Bone marrow (tissue), 2 donors: ENCODE measurements around the gene CACNA1I.
"Not testable (repeated sequence)": the region's sequence is repeated elsewhere in the genome, so short reads cannot be mapped to it uniquely, and the experiment has no call there.

ENCODE experiments used
- DNase-seq, 2 donors: peaks; one replicate each; lab custom pipeline; 2025; lab: John Stamatoyannopoulos, UW

CACNA1I gene

DNA sequence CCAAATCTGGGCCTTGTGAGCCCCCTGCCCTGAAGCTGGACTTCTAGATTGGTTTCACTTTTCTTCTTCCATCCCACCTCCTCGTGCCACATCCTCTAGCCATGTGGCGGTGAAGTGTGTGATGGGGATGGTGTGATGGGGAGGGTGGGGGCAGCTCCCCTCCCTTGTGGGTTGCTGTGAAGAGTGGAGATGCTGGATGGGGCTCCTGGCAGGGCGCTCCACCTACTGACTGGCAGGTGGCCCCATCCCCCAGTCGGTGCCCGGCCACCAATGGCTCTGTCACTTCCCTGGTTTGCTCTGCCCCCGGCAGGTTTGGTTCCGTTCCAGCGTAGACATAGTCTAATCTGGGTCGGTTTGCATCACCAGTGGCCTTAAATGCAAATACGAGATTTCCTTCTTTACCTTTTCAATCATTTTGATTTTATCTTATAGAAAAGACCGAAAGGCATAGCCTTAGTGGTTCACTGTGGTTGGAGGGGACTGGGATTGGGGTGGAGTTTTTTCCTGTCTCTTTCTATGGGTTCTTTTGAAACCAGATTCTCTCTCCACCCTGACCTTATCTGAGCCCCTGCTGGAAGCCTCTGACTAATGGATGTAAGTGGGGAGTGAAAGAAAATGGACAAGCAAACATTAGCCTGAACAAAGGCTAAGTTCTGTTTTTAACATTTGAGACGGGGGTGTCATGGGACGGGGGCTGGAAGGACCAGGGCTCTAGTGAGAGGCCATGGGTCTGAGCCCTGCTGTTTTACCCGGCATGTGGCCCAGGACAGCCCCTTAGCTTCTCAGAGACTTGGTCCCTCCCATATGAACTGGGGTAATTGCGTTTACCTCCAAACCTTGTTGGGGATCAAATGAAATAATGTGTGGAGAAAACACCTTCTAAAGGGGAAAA lies 149.3 kb downstream of the CACNA1I start:
- no peak for DNase-seq

DNA sequence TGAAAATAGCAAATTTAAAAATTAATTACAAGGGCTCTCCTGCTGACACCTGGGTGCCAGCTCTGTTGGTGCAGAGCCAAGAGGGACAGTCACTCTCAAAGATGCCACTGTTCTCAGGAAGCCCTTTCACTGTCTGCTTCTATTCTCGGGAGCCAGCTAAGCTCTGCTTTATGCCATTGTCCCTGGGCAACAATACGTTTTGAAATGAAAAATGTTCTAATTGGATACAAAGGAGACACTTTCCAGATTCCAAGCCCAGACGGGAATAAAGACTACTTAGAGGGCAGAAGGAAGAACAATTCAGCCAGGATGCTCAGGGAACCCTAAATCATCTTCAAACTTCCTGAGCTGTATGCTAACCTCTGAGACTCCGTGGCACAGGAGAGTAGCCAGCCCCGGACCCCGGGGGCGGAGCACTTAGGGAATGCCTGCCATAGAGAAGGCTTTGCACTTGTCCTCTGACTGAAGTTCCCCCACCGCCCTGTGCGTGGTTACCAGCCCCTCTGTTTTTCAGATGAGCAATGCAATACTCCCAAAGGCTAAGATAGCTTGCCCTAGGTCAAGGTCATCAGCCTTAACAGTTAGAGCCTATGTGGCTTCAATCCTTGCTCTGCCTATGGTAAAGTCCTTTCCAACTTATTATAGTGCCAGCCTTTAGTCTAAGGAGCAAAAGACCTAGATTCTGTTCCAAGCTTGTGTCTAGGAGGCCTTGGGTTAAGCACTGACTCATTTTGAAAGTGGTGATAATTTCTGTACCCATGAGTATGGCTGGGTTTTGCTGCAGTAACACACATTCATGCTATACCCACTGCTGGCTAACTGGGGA lies 150.9 kb downstream of the CACNA1I start:
- no peak for DNase-seq

DNA sequence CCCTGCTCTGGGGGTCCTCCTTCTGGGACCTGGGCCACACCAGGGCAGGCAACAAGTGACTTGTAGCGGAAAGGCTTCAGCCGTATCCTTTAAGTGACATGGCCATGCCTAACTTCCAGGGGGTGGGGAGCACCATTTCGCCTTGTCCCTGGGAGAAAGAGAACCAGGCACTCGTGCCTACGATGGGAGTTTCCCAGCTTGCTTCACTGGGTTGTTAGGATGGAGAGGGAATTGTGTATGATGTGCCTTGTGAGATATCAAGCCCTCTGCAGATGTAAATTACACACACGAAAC lies 151.4 kb downstream of the CACNA1I start:
- DNase-seq: no peak

DNA sequence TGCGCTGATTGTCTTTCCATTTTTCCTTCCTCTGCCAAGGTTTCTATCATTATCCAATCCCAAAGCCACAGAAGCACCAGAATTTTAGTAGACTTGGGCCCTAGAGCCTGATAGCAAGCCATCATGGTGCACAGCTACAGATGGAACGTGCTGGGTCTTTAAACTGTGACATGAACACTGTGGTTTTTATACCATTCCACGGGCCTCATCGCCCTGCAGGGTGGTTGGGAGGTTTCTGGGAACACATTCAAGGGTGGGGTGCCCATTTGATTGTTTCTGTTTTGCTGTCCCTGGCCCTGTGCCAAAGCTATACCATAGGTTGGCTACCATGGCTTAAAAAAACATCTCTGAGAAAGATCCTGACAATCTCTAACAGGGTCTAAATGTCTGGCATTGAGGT lies 151.9 kb downstream of the CACNA1I start:
- DNase-seq: no peak

DNA sequence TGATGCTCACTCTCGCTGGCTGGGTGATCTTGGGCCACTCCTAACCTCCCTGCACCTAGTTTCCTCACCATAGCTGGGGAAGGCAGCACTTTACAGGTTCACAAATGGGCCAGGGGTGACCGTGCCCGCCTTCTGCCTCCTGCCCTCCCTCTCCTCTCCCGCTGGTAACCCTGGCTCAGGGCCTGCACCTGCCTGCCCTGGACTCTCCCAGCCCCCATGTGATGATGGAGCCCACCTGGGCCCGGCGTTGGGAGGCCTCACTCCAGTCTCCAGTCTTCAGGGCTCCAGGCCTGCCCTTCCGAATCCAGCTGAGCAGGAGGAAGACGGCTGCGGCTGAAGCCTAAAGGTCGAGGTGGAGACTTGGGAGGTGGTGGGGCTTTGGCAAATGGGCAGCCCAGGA lies 152.9 kb downstream of the CACNA1I start:
- no peak for DNase-seq

DNA sequence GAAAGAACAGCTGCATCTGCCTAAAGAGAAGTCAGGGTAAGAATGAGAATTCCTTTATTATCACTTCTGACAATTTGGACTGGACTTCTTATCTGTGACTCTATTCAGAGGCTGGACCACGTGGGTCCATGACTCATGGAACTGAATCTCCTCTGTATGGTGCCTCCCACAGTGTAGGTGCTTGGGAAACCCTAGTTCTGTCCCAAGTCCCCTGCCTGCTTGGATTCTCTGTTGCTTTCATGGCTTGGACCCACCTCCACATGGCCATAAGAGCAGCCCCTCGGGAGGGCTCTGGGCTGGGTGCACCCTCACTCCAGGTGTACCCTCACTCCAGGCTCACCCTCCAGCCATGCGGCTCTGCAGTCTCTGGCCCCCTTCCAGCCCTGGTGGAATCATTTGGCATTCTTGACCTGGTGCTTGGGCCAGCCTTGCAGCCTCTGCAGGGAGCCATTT lies 153.4 kb downstream of the CACNA1I start:
- DNase-seq: no peak

DNA sequence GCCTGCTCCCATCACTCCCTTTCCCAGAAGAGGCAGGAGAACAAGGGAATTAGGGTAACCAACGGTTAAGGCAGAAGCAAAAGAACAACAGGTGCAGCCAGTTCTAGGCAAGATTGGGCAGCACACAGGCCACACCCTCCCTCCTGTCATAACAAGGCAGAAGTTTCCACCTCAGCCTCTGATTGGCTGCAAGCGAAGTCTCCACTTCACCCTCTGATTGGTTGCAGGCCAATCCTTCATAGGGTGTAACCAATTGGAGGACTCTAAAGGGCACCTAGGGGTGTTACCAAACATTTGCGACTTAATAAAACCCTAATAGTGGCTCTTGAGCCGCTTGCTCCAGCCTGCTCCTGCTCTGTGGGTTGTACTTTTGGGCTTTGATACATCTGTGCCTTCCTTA lies 153.8 kb downstream of the CACNA1I start:
- no peak for DNase-seq

DNA sequence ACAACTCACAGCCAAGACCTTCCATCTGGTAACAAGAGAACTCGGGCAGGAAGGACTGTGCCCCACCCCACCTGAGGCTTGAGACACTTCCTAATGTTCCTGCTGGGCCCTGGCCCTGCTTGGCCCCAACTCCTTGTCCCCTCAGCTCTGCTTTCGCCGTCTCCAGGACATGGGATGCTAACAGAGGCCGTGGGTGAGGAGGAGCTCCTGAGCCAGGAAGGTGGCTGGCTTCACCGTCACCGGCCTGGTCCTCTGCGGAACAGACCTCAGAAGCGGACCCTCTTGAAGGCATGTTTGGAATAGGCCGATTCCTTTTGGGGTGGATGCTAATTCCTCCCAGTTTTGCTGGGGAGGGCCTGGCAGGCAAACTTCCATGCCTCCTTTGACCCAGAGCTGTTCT lies 154.3 kb downstream of the CACNA1I start:
- DNase-seq: no peak

DNA sequence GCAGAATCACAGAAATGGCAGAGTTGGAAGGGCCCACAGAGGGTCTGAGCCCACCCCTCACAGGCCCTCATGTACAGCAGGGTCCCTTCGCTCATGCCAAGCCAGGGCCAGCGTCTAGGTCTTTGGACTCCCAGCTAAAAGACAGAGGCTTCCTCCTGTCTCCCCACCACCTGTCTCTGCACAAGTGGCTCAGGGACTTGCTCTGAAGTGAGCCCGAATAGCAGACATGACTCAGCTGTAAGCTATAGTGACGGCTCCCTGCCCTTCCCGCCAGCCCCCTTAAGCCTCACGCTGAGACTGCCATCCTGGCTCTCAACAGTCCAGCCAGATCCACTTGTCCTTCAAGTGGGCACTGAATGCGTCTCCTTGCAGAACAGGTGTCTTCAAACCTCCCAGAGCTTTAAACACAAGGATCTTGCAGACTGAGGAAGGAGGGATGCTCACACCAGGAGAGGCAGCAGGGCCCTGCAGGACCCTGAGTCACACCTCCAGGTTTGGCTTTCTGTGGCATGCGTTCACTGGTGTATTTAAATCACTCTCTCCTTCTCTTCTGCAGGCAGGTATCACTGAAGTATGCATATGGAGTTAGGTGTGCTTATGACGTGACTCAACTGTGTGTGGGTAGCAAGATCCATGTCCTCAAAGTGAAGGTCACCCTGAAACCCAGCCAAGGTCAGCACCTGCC lies 154.9 kb downstream of the CACNA1I start:
- no peak for DNase-seq

DNA sequence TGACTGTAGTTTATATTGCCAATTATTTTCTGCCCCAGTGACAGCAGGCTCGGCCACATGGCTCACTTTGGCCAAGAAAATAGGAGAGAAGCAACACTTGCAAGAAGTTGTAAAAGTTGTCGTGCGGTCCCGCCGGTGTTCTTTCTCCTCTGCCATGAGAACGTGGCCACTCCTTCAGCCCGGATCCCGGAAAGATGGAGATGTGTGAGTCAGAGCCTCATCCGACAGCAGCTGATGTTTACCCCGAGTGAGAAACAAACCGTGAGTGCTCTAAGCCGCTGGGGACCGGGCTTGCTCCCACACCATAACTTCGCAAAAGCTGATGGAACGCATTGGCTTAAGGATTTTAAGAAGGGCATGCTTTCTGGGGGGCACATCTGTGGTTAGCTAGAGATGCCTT lies 157.0 kb downstream of the CACNA1I start:
- DNase-seq: no peak

DNA sequence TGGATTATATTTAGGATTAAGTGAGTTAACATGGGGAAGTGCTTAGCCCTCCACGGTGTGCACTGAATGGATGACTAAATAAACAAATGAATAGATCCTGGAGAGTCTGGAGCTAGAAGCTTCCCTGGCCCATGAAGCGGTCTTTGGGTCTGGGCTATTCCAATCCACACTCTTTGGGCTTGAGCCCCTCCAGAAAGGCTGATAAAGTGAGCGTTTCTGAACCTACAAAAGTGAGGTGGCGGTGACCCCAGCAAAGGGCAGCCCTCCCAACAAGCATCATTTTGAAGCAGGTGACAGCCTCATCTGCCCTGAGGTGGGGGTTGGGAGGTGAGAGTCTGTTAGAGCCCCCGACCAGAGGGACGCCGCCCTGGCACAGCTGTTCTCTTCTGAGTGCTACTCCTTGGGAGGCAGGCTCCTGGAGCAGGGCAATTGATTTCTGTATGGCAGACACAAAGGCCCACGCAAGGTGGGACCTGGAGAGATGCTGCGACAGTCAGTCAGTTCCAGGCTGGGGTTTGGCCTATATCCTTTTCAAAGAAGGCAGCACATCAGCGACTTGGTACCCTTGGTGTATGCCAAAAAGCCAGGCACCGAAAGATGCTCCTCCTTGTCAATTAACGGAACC lies 157.8 kb downstream of the CACNA1I start:
- DNase-seq: no peak

DNA sequence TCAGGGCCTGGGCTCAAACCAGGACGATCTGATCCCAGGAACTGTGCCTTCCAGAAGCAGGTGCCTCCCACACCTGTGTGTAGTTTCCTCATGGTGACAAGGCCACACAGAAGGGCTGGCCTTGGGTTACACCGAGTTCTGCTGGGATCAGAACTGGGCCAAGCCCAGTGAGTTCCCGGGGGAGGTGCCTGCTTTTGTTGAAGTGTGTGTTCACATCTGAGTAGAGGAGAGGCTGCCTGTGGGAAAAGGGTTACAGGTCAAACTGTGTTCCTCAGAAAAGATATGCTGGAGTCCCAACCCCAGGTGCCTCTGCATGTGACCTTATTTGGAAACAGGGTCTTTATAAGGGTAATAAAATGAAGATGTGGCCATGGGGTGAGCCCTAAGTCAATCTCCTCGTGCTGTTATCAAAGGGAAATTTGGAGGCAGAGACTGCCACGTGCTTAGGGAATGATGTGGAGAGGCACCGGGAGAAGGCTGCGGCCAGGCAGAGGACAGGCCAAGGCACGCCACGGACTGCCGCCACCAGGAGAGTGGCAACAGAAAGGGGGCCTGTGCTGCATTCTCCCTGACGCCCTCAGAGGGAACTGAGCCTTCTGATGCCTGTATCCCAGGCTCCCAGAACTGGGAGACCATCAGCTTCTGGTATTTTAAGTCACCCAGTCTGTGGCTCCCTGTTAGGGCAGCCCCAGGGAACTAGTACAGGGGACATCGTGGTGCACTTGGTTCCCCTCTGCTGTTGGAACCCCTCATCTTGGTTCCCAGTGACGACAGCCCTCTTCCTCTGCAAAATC lies 158.8 kb downstream of the CACNA1I start:
- DNase-seq: no peak

DNA sequence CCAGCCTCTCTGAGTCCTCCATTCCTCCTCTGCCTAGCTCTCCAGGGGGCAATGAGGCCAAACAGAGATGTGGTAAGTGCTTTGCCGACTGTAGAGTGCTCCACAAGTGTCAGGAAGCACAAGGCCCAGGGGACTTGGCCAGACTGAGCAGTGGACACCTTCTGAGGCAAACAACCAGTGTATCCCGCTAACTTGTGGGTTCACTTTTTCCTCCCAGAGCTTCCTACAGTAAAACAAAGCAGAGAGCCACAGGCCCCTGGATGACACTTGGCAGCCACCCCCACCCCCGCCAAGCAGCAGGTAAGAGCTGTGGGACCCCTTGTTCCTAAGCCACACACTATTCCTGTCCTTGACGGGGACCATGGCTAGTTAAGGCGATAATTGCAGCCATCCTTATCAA lies 160.9 kb downstream of the CACNA1I start:
- DNase-seq: no peak

DNA sequence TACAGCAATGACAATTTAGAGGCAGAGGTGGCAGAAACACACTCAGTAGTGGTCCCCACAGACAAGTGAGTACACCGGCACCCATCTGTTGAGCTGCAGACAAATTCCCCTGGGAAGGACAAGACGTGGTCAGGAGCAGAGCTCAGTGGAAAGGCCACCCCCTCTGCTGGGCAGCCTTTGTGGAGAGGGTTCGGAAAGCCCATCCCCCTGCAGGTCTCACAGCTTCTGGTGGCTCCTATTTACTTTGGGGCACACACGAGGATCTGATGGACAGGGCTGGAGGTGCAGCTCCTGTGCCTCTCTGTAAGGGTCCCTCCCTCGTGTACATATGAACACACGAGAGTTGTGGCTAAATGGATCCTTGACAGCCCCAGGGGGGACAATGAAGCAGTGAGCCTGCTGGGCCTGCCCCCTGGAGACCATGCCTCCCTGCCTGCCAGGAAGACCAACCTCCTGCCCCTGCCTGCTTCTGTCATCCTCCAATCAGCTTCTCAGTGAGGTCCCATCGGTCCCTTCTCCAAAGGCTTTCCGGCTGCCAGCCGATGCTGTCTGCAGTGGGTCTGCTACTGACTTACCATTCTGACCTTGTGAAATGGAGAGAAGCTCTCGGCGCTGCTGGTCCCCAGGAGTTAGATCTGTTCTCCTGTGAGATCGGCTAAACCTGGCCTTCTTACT lies 161.5 kb downstream of the CACNA1I start:
- no peak for DNase-seq

DNA sequence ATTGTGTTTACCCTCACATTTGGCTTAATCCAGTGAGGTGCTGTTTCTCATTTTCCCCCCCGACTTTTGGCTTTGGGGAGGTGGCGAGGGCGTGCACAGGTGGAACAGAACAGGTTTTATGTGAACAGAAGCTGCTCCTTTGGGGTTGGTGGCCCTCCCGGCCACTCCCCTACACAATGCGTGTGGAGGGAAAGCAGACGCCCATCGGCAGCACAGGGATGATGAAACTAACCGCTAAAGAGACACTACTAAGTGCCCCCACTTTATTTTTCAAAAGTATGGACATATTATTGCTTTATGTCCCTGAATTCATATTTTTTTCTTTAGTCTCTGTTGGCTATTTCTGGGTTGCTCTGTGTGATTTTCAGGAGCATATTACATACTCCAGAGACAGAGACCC lies 162.1 kb downstream of the CACNA1I start:
- DNase-seq: no peak

DNA sequence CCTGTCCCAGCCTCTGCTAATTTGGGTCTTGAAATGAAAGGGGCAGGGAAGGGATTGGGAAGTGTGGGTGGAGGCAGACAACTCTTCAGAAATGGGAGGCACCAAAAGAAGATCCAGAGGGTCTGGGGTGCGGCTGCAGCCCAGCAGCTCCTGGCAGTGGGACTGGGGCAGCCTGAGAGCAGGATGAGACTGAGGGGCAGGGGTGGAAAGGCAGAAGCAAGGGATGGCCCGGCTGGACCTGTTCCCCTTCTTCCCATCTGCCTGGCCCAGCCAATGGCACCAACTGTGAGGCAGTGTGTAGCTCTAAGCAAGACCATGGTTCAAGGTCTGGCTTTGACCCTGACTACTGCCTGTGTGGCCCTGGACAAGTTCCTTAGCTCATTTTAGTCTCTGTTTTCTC lies 162.6 kb downstream of the CACNA1I start:
- DNase-seq: no peak

DNA sequence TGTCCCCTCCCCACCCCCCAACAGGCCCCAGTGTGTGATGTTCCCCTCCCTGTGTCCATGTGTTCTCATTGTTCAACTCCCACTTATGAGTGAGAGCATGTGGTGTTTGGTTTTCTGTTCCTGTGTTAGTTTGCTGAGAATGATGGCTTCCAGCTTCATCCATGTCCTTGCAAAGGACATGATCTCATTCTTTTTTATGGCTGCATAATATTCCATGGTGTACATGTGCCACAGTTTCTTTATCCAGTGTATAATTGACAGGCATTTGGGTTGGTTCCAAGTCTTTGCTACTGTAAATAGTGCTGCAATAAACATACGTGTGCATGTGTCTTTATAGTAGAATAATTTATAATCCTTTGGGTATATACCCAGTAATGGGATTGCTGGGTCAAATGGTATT lies 163.5 kb downstream of the CACNA1I start:
- not testable (repeated sequence) for DNase-seq

DNA sequence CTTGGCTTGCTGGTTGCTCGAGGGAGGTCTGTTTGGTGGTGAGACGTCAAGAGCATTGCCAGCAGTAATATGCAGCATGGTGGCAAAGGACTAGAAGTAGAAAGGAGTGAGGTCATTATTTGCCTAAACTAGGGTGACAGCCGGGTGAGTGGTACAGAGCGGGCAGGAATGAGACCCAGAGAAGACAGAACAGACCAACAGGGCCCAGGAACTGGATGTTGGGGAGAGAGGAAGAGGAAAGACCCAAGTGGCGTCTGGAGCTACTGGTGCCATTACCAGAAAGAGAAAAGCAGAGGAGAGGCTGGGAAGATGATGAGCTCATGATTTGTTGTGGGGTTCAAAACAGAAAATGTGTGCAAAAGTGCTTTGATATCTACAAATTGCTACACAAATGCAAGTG lies 164.3 kb downstream of the CACNA1I start:
- no peak for DNase-seq

DNA sequence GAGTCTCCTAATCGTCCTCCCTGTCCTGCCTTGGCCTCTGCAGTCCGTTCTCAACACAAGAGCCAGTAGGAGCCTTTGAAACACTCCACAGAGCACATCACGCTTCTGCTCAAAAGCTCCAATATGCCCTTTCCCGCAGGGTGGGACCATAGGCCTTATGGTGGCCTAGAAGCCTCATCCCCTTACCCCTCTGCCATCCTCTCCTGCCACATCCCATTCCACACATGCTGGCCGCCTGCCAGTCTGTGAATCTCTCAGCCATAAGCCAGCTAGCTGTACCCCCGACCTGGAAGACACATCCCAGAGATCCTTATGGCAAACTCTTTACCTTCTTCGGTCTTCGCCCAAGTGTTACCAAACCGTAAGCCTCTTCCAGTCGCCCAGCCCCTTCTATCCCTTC lies 165.2 kb downstream of the CACNA1I start:
- no peak for DNase-seq

DNA sequence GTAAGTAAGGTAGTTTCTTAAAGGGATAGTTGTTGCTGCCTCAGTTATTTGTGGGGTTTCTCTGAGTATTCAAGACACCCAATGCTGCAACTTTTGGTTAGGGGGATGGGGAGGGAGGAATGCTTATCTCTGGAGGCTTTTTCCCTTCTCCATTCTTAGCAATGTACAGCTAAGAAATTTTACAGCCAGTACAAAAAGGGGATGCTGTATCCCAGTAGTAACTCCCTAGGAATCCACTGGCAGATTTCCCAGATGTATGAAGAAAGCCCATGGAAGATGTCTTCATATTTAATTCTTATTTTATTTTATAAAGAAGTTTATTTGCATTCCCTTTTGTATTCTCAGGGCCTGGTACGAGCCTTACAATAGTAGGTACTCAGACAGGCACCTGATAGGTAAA lies 168.2 kb downstream of the CACNA1I start:
- no peak for DNase-seq
